T-helper 22 cell (primary cell): Measurements from ENCODE around the gene DOCK4.
"Not testable (repeated sequence)": the region's sequence is repeated elsewhere in the genome, so short reads cannot be mapped to it uniquely, and the experiment has no call there.

Experiments used
- DNase-seq: peaks from one replicate; pipeline ENCODE4 v3.0.0-alpha.2; 2020; ENCODE audit warnings: low read depth

DOCK4 gene

GRCh38 chr7:111953611-111954010, 252.6 kb downstream of the DOCK4 start:
- no peak for DNase-seq

- DNase-seq, result no peak
These were observed 253.4 kb downstream of the DOCK4 start for GRCh38 chr7:111952783-111953182.

GRCh38 chr7:111951052-111951451, 255.1 kb downstream of the DOCK4 start:
- DNase-seq, result no peak

- no peak for DNase-seq
These were observed 263.6 kb downstream of the DOCK4 start for GRCh38 chr7:111942450-111943081.

- no peak for DNase-seq
These were observed 269.0 kb downstream of the DOCK4 start for GRCh38 chr7:111937163-111937562.

- DNase-seq, result no peak
These were observed 272.6 kb downstream of the DOCK4 start for GRCh38 chr7:111933609-111934008.

- DNase-seq, result no peak
These were observed 274.2 kb downstream of the DOCK4 start for GRCh38 chr7:111931958-111932357.

- no peak for DNase-seq
These were observed 275.1 kb downstream of the DOCK4 start for GRCh38 chr7:111931016-111931517.

GRCh38 chr7:111929264-111929663, 276.9 kb downstream of the DOCK4 start:
- DNase-seq, result no peak

- no peak for DNase-seq
These were observed 278.7 kb downstream of the DOCK4 start for GRCh38 chr7:111927353-111928019.

- DNase-seq, result no peak
These were observed 285.9 kb downstream of the DOCK4 start for GRCh38 chr7:111920329-111920728.

- DNase-seq, result no peak
These were observed 286.5 kb downstream of the DOCK4 start for GRCh38 chr7:111919631-111920179.

- DNase-seq, result no peak
These were observed 287.0 kb downstream of the DOCK4 start for GRCh38 chr7:111919164-111919563.

- DNase-seq, result no peak
These were observed 287.7 kb downstream of the DOCK4 start for GRCh38 chr7:111918461-111918860.

- DNase-seq, result not testable (repeated sequence)
These were observed 288.8 kb downstream of the DOCK4 start for GRCh38 chr7:111917404-111917803.

- no peak for DNase-seq
These were observed 291.9 kb downstream of the DOCK4 start for GRCh38 chr7:111914291-111914690.

- DNase-seq, result no peak
These were observed 294.8 kb downstream of the DOCK4 start for GRCh38 chr7:111911166-111911961.

- no peak for DNase-seq
These were observed 295.5 kb downstream of the DOCK4 start for GRCh38 chr7:111910656-111911055.

GRCh38 chr7:111908673-111909072, 297.5 kb downstream of the DOCK4 start:
- not testable (repeated sequence) for DNase-seq

- DNase-seq, result no peak
These were observed 302.4 kb downstream of the DOCK4 start for GRCh38 chr7:111903797-111904196.

GRCh38 chr7:111903016-111903415, 303.2 kb downstream of the DOCK4 start:
- no peak for DNase-seq

- DNase-seq, result no peak
These were observed 305.9 kb downstream of the DOCK4 start for GRCh38 chr7:111900283-111900682.

- DNase-seq, result no peak
These were observed 311.1 kb downstream of the DOCK4 start for GRCh38 chr7:111895049-111895448.
